HPDE6-E6E7 (cell line): ENCODE results near the gene TGFBR3L.
A peak's percentile ranks its signal among the peaks of the same experiment; 100 is the strongest.
"Not testable (repeated sequence)": the region's sequence is repeated elsewhere in the genome, so short reads cannot be mapped to it uniquely, and the experiment has no call there.

Experiments
- DNase-seq: peaks from one replicate; pipeline ENCODE4 v3.0.0; 2011; ENCODE audit warnings: missing footprints; ENCODE audit errors: extremely low spot score

Gene TGFBR3L

GRCh38 chr19:7917267-7918061, 2.8 kb downstream of the TGFBR3L start:
- DNase-seq: no peak

- DNase-seq: not testable (repeated sequence)
Measured at GRCh38 chr19:7918062-7918614, 3.5 kb downstream of the TGFBR3L start.

GRCh38 chr19:7918615-7919421, 4.2 kb downstream of the TGFBR3L start:
- DNase-seq: no peak

DNA sequence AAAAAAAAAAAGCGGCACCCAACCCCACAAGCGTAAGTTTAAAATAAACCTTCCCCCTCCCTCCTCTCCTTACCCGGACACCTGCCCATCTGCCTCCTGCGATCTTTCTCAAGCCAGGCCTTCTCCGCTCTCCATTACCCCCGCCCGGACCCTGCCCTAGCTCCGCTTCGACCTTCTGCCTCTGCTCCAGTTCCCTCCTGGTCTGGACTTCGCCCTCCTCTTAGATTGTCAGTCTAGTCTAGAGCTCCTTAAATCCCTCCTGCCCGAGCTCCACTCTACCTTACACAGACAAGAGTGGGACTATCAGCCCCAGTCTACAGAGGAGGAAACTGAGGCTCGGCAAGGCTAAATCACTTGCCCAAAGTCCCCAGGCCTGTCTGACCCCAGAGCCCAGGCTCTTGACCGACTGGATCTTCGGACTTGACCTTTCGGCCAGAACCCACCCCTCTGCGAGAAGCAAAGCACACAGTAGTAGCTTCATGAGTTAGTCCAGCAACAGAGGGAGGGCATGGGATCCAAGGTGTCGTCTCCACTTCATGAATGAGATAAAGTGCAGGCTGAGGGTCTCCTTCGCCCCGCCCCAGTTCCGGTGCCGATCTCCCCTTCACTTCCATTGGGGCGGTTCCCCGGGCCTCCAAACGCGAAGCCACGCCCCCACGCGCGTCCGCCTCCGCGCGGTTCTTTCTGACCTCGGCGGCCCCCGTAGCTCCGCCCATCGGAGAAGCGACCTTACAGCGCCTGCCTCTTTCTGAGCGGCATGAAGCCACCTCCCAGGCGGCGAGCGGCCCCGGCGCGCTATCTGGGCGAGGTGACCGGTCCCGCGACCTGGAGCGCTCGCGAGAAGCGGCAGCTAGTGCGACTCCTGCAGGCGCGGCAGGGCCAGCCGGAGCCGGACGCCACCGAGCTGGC, 5.2 kb downstream of the TGFBR3L start, which contains the start of gene SNAPC2:
Gene SNAPC2, plus strand, starts transcription at position 729 of the 909 bp plus-strand sequence. Its CDS starts 29 bp downstream, at position 758.
- DNase-seq: peak; percentile 82

GRCh38 chr19:7920519-7921301, 6.1 kb downstream of the TGFBR3L start:
- DNase-seq: no peak

DNA sequence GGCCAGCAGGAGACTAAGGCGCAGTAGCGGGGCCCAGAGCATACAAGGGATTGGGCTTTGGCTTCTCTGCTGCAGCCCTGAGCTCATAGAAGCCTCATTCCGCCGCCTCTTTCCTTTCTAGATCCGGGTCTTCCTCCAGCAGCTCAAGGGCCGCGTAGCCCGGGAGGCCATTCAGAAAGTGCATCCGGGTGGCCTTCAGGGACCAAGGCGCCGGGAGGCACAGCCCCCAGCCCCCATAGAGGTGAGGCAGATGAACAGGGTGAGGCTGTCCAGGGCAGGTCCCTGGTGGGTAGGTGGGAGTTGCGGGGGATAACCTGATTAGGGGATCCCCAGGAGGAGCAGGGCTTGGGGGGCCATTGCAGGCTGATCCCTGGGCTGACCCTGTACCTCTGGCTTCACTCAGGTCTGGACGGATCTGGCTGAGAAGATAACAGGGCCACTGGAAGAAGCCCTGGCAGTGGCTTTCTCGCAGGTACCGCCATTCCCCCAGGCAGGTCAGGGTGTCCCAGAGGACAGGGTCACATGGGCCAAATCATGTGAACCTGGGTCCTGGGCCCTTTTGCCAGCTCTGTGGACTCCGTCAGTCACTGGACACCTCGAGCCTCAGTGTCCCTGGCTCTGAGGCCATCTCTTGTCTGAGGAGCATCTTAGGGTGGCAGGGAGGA, 6.8 kb downstream of the TGFBR3L start:
- no peak for DNase-seq

- no peak for DNase-seq
Measured at GRCh38 chr19:7921967-7922835, 7.6 kb downstream of the TGFBR3L start.

- DNase-seq: no peak
Measured at GRCh38 chr19:7922836-7923195, 8.2 kb downstream of the TGFBR3L start.

DNA sequence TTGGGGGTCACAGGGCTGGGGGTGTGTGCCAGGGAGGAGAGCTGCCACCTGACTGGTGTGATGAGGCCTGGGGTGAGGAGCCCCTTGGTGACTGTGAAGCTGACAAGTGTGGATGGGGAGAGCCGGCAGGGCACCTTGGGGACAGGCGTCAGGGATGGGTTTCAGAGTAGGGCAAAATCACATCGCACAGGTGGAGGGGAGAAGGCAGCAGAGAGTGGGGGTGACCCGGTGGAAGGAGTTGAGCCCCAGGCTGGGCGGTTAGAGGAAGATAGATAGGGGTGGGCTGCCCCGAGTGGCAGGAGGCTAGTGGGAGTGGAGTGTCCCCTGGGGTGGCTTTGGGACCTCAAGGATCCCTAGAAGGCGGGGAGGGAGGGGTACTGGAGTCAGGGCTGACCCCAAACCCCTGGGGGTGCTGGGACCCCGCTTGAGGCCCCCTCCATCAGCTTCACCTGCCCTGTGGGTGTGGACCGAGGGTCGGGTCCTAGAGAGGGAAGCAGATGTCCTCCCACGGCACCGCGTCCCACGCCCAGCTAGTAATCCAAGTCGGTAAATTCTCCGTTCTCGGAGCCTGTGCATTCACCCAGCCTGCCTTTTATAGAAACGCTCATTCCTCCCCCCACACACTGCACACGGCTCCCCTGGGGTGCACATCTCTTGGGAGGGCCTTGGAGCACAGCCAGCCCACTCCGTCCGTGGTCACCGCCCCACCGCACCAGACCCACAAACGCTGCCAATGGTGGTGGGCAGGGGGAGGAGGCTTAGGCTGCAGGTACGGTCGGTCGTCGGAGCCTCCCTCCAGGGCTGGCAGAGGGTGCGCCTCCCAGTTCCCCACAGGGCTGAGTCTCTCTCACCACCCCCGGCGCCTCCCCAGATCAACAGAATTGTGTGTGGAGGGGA, 8.9 kb downstream of the TGFBR3L start:
- DNase-seq: no peak

DNA sequence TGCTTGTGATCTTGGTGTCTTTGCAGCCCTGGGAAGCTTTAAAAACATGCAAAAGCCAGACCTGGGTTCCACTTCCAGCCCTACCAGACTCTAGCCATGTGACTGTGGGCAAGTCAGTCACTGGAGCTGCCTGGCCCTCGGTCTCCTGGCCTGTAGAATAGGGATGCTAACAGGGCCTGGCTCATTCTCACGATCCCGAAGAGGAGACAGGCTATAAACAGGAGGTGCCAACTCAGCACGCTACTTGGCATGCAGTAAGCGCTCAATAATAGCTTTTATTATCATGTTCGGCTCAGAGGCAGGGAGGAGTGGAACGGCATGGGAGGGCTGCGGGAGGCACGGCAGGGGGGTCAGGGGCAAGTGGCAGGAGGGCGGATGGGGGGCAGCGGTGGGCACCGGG, 9.6 kb downstream of the TGFBR3L start:
- no peak for DNase-seq

- DNase-seq: no peak
Measured at GRCh38 chr19:7924651-7925170, 10.1 kb downstream of the TGFBR3L start.

- no peak for DNase-seq
Measured at GRCh38 chr19:7925171-7925851, 10.7 kb downstream of the TGFBR3L start.

GRCh38 chr19:7926021-7926726, 11.5 kb downstream of the TGFBR3L start, which contains the start of gene CTXN1:
Gene CTXN1 (minus strand): TSS chr19:7926135. CDS start chr19:7925538, 597 bp downstream.
- DNase-seq: no peak

- no peak for DNase-seq
Measured at GRCh38 chr19:7926727-7927604, 12.3 kb downstream of the TGFBR3L start.

- DNase-seq: no peak
Measured at GRCh38 chr19:7927605-7928333, 13.1 kb downstream of the TGFBR3L start.
